ENCODE measurements around the gene PSMF1. TPM values are rescaled to one million over a fixed set of nuclear protein-coding genes. Genes with fewer than 3 reads are reported as not detected.
"Not testable (repeated sequence)": the region's sequence is repeated elsewhere in the genome, so short reads cannot be mapped to it uniquely, and the experiment has no call there.

The PSMF1 gene
- total RNA-seq, 2 experiments from 2014 or later: 143 to 178 TPM

DNA sequence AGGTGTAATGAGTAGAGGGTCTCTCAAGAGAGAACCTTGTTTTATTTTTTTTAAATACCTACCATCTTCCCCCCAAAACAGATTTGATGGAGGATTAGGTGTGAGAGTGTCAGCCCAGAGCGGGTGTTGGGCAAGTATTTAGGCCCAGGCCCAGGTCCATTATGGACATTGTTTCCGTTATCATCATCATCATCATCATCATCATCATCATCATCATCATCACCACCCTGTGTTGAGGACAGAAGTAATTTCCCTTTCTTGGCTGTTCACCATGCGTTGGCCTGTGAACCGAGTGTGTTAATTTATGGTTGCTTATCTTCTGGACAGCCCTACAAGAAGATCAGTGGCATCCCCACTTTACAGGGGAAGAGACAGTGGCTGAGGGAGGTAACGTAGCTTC lies 28.6 kb downstream of the PSMF1 start:
- POLR2A ChIA-PET: interaction anchor here (0.6 to 0.7 kb wide), 2 partner anchors 9 to 106 kb away, joined by 3 read pairs; no protein-coding TSS in a partner anchor
- intact Hi-C loops (cut with DNase I, micrococcal nuclease): no loop called here
- CTCF ChIA-PET: interaction anchor here (0.9 kb wide), 1 partner anchor 18 kb away, joined by 3 read pairs; no protein-coding TSS in a partner anchor
- DNase-seq: no peak
- Mint-ChIP-seq H3K36me3 (ENCODE audit: low read depth) (peaks cover 44% of the 10 kb centered on the region), H3K4me3 (no peak overlapping the region), H3K27me3 (no peaks in the 10 kb centered on the region), H3K9me3 (ENCODE audit: low read depth) (no peaks in the 10 kb centered on the region), H3K4me1 (peaks cover 14% of the 10 kb centered on the region), H3K27ac (no peak overlapping the region)
- no peak for ATAC-seq

DNA sequence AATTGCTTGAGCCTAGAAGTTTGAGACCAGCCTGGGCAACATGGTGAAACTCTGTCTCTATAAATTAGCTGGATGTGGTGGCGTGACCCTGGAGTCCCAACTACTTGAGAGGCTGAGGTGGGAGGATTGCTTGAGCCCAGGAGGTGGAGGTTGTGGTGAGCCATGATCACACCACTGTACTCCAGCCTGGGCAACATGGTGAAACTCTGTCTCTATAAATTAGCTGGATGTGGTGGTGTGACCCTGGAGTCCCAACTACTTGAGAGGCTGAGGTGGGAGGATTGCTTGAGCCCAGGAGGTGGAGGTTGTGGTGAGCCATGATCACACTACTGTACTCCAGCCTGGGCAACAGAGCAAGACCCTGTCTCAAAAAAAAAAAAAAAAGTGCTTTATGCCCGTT lies 31.4 kb downstream of the PSMF1 start:
- Mint-ChIP-seq H3K4me1 (peaks cover 14% of the 10 kb centered on the region), H3K36me3 (ENCODE audit: low read depth) (peaks cover 57% of the 10 kb centered on the region)
- ATAC-seq (peak; percentile 58), DNase-seq (peak; percentile 15)
- H3K4me3 Mint-ChIP-seq; intact Hi-C loops (cut with DNase I, micrococcal nuclease); H3K27ac Mint-ChIP-seq; H3K9me3 Mint-ChIP-seq (ENCODE audit: low read depth); CTCF ChIA-PET; H3K27me3 Mint-ChIP-seq: not testable (repeated sequence)
- POLR2A ChIA-PET: interaction anchor here (0.8 kb wide), 1 partner anchor 29 kb away, joined by 8 read pairs; no protein-coding TSS in a partner anchor

DNA sequence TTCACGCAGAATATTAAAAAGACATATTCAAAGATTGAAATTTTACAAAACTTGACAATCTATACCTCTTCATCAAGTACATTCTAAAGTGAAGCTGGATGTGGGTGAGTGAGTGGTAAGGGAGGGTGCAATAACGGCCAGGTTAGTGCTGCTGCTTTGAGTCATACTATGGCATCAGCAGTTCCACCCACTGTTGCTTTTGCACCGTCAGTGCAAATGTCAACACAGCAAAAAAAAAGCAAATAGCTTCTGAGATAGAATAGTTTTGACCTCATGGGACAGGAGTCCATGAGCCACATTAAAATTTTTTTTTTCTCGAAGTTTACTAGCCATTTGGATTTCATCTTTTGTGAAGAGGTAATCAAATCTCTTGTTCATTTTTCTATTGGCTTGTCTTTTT lies 31.8 kb downstream of the PSMF1 start:
- Mint-ChIP-seq H3K4me3 (no peak overlapping the region), H3K27ac (no peak overlapping the region), H3K27me3 (no peaks in the 10 kb centered on the region), H3K9me3 (ENCODE audit: low read depth) (no peaks in the 10 kb centered on the region), H3K4me1 (peaks cover 14% of the 10 kb centered on the region), H3K36me3 (ENCODE audit: low read depth) (peaks cover 60% of the 10 kb centered on the region)
- intact Hi-C loops (cut with DNase I, micrococcal nuclease): no loop called here
- peak; percentile 98 for ATAC-seq
- ChIA-PET POLR2A (interaction anchor here (0.7 to 0.9 kb wide), 3 partner anchors 30 to 609 kb away, joined by 3 to 8 read pairs (median 5); no protein-coding TSS in a partner anchor), CTCF (no interaction called here)
- DNase-seq: peak; percentile 55

DNA sequence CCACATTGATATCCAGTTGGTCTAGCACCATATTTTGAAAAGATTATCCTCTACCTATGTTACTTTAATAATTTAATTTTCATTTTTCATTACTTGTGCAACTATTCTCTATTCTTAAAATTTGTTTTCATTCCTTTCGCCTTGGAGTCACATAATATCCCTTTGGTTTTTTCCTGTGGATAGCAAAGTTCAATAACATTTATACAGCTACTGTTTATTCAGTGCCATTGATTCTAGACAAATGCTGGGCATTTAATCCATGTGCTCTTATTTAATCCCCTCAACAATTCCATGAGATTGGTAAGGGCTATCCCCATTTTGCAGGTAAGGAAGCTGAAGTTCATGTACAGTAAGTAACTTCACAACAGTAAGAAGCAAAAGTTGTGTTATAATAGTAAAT lies 32.6 kb downstream of the PSMF1 start:
- Mint-ChIP-seq H3K9me3 (ENCODE audit: low read depth) (no peaks in the 10 kb centered on the region), H3K27ac (no peak overlapping the region), H3K4me3 (no peak overlapping the region), H3K4me1 (peaks cover 14% of the 10 kb centered on the region), H3K27me3 (no peaks in the 10 kb centered on the region), H3K36me3 (ENCODE audit: low read depth) (peaks cover 61% of the 10 kb centered on the region)
- CTCF ChIA-PET: no interaction called here
- POLR2A ChIA-PET: interaction anchor here (0.7 to 0.9 kb wide), 2 partner anchors 49 to 610 kb away, joined by 3 to 5 read pairs; no protein-coding TSS in a partner anchor
- intact Hi-C loops (cut with DNase I, micrococcal nuclease): no loop called here
- DNase-seq: no peak
- no peak for ATAC-seq

DNA sequence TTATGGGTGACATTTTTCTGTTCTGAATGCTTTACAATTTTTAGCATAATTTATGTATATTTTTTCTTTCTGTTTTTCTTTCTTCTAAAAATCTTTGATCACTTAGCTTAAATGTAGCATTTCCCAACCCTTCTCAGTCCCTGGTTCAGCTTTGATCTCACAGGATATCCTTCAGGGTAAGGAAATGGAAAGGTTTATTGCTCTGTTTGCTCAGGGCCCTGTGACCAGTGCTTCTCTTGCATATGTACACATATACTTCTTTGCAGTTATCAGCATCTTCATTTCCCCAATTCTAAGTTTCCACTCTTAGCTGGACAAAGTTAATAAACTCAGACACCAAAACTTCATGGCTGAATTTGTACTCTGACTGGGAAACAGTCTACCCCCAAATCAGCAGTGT lies 35.8 kb downstream of the PSMF1 start:
- H3K4me1 Mint-ChIP-seq: peaks cover 9% of the 10 kb centered on the region
- DNase-seq (no peak), ATAC-seq (no peak)
- H3K4me3 Mint-ChIP-seq: no peak overlapping the region
- ChIA-PET CTCF (interaction anchor here (0.8 kb wide), 2 partner anchors 70 to 353 kb away, joined by 3 to 5 read pairs; no protein-coding TSS in a partner anchor), POLR2A (no interaction called here)
- H3K36me3 Mint-ChIP-seq (ENCODE audit: low read depth): peaks cover 53% of the 10 kb centered on the region
- H3K27ac Mint-ChIP-seq: no peak overlapping the region
- no peaks in the 10 kb centered on the region for H3K27me3 Mint-ChIP-seq
- intact Hi-C loops (cut with DNase I, micrococcal nuclease): no loop called here
- no peaks in the 10 kb centered on the region for H3K9me3 Mint-ChIP-seq (ENCODE audit: low read depth)

DNA sequence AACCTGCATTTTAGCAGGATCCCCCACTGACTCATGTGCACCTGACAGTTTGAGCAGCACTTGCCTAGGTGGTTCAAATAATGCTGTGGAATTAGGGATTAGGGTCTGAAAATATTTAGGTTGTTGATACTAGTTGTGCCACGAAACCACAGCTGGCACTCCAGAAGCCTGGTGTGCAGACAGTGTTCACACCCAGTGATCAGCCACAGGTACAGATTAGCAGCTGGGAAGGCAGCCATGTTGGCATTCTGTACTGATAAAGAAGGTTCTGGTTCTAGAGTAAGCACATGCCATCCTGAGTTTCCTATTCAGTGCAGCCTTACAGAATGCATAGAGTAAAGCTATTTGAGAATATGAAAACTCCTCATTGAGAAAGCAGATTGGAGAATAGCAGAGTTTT lies 36.3 kb downstream of the PSMF1 start:
- peaks cover 52% of the 10 kb centered on the region for H3K36me3 Mint-ChIP-seq (ENCODE audit: low read depth)

DNA sequence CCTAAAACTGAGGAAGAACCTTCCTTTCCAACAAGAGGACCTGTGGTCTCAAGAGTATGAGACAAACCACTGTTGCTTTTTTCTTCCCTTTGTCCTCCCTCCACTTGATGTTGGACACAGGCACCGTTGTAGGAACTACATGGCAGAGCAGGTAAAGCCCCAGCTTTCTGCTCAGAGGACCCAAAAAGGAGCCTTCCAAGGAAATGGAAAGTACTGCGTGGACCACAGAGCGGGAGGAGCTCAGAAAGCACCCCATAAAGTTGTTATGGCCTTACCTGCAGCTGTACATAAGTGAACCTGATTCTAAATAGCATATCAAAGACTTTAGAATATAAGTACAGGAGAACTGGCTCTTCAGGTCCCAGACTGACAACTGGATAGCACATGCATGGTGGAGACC lies 36.9 kb downstream of the PSMF1 start:
- Mint-ChIP-seq H3K9me3 (ENCODE audit: low read depth) (no peaks in the 10 kb centered on the region), H3K36me3 (ENCODE audit: low read depth) (peaks cover 56% of the 10 kb centered on the region), H3K4me1 (peaks cover 5% of the 10 kb centered on the region), H3K27me3 (no peaks in the 10 kb centered on the region), H3K4me3 (no peak overlapping the region), H3K27ac (no peak overlapping the region)
- ChIA-PET POLR2A (no interaction called here), CTCF (no interaction called here)
- intact Hi-C loops (cut with DNase I, micrococcal nuclease): no loop called here
- DNase-seq: no peak
- no peak for ATAC-seq

More for the DNA sequence above, 36.3 kb downstream of the PSMF1 start:
- Mint-ChIP-seq H3K4me1 (peaks cover 9% of the 10 kb centered on the region), H3K4me3 (no peak overlapping the region), H3K27ac (no peak overlapping the region), H3K9me3 (ENCODE audit: low read depth) (no peaks in the 10 kb centered on the region), H3K27me3 (no peaks in the 10 kb centered on the region)
- intact Hi-C loops (cut with DNase I, micrococcal nuclease): no loop called here
- DNase-seq (no peak), ATAC-seq (no peak)
- CTCF ChIA-PET: interaction anchor here (0.8 kb wide), 2 partner anchors 70 to 353 kb away, joined by 3 to 5 read pairs; no protein-coding TSS in a partner anchor
- POLR2A ChIA-PET: no interaction called here

DNA sequence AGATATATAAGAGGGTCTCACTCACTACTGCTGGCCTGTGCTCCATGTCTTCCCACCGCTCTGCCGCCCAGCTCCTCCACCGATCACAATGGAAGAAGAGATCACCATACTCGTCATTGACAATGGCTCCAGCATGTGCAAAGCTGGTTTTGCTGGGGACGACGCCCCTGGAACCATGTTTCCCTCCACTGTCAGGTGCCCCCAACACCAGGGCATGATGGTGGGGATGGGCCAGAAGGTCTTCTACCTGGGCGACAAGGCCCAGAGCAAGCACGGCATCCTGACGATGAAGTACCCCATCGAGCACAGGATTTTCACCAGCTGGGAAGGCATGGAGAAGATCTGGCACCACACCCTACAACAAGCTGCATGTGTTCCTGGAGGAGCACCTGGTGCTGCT lies 42.1 kb downstream of the PSMF1 start:
- ChIA-PET POLR2A (no interaction called here), CTCF (no interaction called here)
- intact Hi-C loops (cut with DNase I, micrococcal nuclease): no loop called here
- H3K9me3 Mint-ChIP-seq (ENCODE audit: low read depth): no peaks in the 10 kb centered on the region
- ATAC-seq: no peak
- DNase-seq: no peak
- no peak overlapping the region for H3K4me3 Mint-ChIP-seq
- no peaks in the 10 kb centered on the region for H3K4me1 Mint-ChIP-seq
- peaks cover 42% of the 10 kb centered on the region for H3K36me3 Mint-ChIP-seq (ENCODE audit: low read depth)
- H3K27ac Mint-ChIP-seq: no peak overlapping the region
- H3K27me3 Mint-ChIP-seq: no peaks in the 10 kb centered on the region

DNA sequence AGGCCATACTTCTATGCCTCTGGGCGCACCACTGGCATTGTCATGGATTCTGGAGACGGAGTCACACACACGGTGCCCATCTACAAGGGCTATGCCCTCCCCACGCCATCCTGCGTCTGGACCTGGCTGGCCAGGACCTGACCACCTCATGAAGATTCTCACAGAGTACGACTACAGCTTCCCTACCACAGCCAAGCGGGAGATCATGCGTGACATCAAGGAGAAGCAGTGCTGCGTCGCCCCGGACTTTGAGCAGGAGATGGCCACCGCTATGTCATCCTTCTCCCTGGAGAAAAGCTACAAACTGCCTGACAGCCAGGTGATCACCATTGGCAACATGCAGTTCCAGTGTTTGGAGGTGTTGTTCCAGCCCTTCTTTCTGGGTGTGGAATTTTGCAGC lies 42.6 kb downstream of the PSMF1 start:
- intact Hi-C loops (cut with DNase I, micrococcal nuclease): no loop called here
- H3K4me1 Mint-ChIP-seq: no peaks in the 10 kb centered on the region
- H3K4me3 Mint-ChIP-seq: no peak overlapping the region
- DNase-seq: no peak
- no peak overlapping the region for H3K27ac Mint-ChIP-seq
- no peaks in the 10 kb centered on the region for H3K9me3 Mint-ChIP-seq (ENCODE audit: low read depth)
- no peak for ATAC-seq
- ChIA-PET CTCF (no interaction called here), POLR2A (no interaction called here)
- peaks cover 40% of the 10 kb centered on the region for H3K36me3 Mint-ChIP-seq (ENCODE audit: low read depth)
- no peaks in the 10 kb centered on the region for H3K27me3 Mint-ChIP-seq

DNA sequence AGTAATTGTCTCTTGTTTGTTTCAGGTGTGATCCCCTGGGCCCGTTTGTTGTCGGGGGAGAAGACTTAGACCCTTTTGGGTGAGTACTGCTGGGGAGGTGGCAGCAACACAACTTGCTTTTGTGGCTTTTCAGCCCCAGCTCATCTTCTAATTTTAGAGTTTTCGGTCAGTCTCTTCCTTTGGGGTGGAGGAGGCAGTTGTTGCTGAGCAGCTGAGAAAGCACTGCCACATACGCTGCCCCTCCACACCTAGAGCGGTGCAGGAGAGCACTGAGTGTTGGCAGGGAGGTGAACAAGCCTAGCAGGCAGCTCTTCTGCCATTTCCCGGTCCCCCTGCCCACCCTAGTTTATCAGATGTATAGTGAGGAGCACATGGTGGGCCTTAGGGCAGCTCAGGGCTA lies 44.7 kb downstream of the PSMF1 start:
- intact Hi-C loops (cut with DNase I, micrococcal nuclease): no loop called here
- Mint-ChIP-seq H3K27me3 (no peaks in the 10 kb centered on the region), H3K27ac (no peak overlapping the region), H3K4me1 (no peaks in the 10 kb centered on the region), H3K9me3 (ENCODE audit: low read depth) (no peaks in the 10 kb centered on the region), H3K36me3 (ENCODE audit: low read depth) (peaks cover 47% of the 10 kb centered on the region), H3K4me3 (no peak overlapping the region)
- no peak for DNase-seq
- no peak for ATAC-seq
- ChIA-PET POLR2A (no interaction called here), CTCF (no interaction called here)

DNA sequence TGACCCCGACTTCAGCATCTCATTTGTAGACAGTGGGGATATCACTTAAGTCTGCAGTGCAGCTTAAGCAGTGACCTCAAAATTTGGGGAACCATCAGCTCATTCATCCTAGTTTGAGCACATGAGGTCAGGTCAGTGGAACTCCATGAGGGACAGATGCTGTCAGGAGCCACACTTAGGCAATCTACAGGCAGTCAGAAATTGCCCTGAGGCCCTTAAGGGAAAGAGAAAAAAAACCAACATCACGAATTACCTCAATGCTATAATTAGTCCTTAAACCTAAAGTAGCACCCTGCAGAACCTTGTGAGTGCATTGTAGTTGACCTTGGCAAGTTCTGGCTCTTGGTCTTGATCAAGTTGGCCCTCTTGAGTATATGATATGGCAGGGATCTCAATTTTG lies 45.3 kb downstream of the PSMF1 start:
- intact Hi-C loops (cut with DNase I, micrococcal nuclease): no loop called here
- CTCF ChIA-PET: no interaction called here
- ATAC-seq (no peak), DNase-seq (no peak)
- POLR2A ChIA-PET: no interaction called here
- peaks cover 52% of the 10 kb centered on the region for H3K36me3 Mint-ChIP-seq (ENCODE audit: low read depth)
- H3K4me3 Mint-ChIP-seq: no peak overlapping the region
- no peaks in the 10 kb centered on the region for H3K9me3 Mint-ChIP-seq (ENCODE audit: low read depth)
- no peaks in the 10 kb centered on the region for H3K4me1 Mint-ChIP-seq
- H3K27me3 Mint-ChIP-seq: no peaks in the 10 kb centered on the region
- H3K27ac Mint-ChIP-seq: no peak overlapping the region

DNA sequence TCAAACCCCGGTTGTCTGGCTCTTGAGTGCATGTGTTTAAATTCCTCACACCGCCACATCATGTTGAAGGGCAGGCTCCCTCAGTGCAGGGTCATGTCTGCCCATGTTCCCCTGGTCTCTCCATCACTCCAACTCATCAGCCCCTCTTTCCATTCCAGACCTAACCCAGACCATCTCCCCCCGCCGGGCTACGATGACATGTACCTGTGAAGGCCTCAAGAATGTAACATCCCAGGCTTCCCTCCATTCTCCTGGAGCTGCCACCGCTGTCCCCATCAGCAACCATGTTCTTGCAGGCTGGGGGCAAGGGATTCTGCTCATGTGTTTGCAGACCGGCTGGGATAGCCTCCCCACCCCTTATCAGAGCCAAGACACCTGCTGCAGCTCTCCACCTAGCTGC lies 46.5 kb downstream of the PSMF1 start:
- H3K9me3 Mint-ChIP-seq (ENCODE audit: low read depth): no peaks in the 10 kb centered on the region
- no peak overlapping the region for H3K27ac Mint-ChIP-seq
- H3K36me3 Mint-ChIP-seq (ENCODE audit: low read depth): peaks cover 61% of the 10 kb centered on the region
- H3K27me3 Mint-ChIP-seq: no peaks in the 10 kb centered on the region
- POLR2A ChIA-PET: no interaction called here
- intact Hi-C loops (cut with DNase I, micrococcal nuclease): no loop called here
- CTCF ChIA-PET: interaction anchor here (1.4 kb wide), 1 partner anchor 18 kb away, joined by 3 read pairs; no protein-coding TSS in a partner anchor
- H3K4me1 Mint-ChIP-seq: no peaks in the 10 kb centered on the region
- no peak for DNase-seq
- no peak for ATAC-seq
- no peak overlapping the region for H3K4me3 Mint-ChIP-seq

DNA sequence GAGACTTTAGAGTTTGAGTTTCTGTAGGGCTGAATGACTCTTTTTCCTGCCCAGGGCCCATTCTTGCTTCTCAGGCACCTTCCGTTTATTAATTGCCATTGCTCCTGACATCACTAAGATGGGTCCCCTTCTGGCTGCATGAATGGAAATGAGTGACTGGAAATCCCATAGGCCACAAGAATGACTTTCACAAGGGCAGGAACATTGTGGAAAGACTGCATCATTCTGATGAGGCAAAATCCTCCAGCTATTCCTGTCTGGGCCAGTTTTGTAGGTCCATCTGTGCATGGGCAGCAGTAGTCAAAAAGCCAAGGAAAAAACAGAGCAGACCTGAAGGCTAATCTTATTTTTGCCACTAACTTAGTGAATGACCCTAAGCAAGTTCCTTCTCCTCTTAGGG lies 47.1 kb downstream of the PSMF1 start:
- no peaks in the 10 kb centered on the region for H3K27me3 Mint-ChIP-seq
- DNase-seq: no peak
- CTCF ChIA-PET: interaction anchor here (1.4 kb wide), 1 partner anchor 19 kb away, joined by 3 read pairs; no protein-coding TSS in a partner anchor
- no peak overlapping the region for H3K27ac Mint-ChIP-seq
- intact Hi-C loops (cut with DNase I, micrococcal nuclease): no loop called here
- no peaks in the 10 kb centered on the region for H3K4me1 Mint-ChIP-seq
- POLR2A ChIA-PET: no interaction called here
- H3K4me3 Mint-ChIP-seq: no peak overlapping the region
- no peaks in the 10 kb centered on the region for H3K9me3 Mint-ChIP-seq (ENCODE audit: low read depth)
- ATAC-seq: no peak
- H3K36me3 Mint-ChIP-seq (ENCODE audit: low read depth): peaks cover 64% of the 10 kb centered on the region

All from activated CD4-positive, alpha-beta T cell treated with anti-CD3 and anti-CD28 coated beads for 36 hours (primary cell).